GM23338 (cell line): Measurements from ENCODE around the gene MARVELD2. TPM values are rescaled to one million over a fixed set of nuclear protein-coding genes. Genes with fewer than 3 reads are reported as not detected.

Experiments used
- ATAC-seq: fragments of 200-7000 bp; cut with Tn5 transposase; 3 replicates; pipeline ENCODE4 v1.9.1; 2020
- DNase-seq: peaks from one replicate; pipeline ENCODE4 v3.0.0-alpha.2; 2015; ENCODE audit warnings: low spot score
- H2AFZ ChIP-seq: fragments of 200-600 bp; sonication (generic); 2 replicates; pipeline ENCODE4 v1.8.0; 2016; ENCODE audit warnings: antibody characterized with exemption, mild to moderate bottlenecking, moderate library complexity
- H3F3A ChIP-seq: fragments of 200-600 bp; sonication (generic); replicated peaks from 2 replicates; pipeline ENCODE4 v1.8.0; 2017; ENCODE audit warnings: antibody characterized with exemption, mixed run types, low read depth
- H3K27ac ChIP-seq: fragments of 200-600 bp; sonication (generic); 2 replicates; pipeline ENCODE4 v1.6.1; 2016; ENCODE audit warnings: low read depth
- H3K27me3 ChIP-seq: fragments of 200-600 bp; sonication (generic); 2 replicates; pipeline ENCODE4 v1.8.0; 2016; ENCODE audit warnings: mild to moderate bottlenecking, mixed run types, moderate library complexity; ENCODE audit not compliant: insufficient read depth
- H3K36me3 ChIP-seq: fragments of 200-600 bp; sonication (generic); 2 replicates; pipeline ENCODE4 v1.8.0; 2016; ENCODE audit warnings: mild to moderate bottlenecking; ENCODE audit not compliant: insufficient read depth
- H3K4me1 ChIP-seq: fragments of 200-600 bp; sonication (generic); 2 replicates; pipeline ENCODE4 v1.8.0; 2016; ENCODE audit warnings: mild to moderate bottlenecking, moderate library complexity; ENCODE audit not compliant: insufficient read depth
- H3K4me2 ChIP-seq: fragments of 200-600 bp; sonication (generic); 2 replicates; pipeline ENCODE4 v1.7.1; 2017; ENCODE audit warnings: mixed run types
- H3K4me3 ChIP-seq: fragments of 200-600 bp; sonication (generic); 2 replicates; pipeline ENCODE4 v1.6.1; 2016; ENCODE audit warnings: mixed run types
- H3K79me2 ChIP-seq: fragments of 200-600 bp; sonication (generic); replicated peaks from 2 replicates; pipeline ENCODE4 v1.8.0; 2017; ENCODE audit warnings: mild to moderate bottlenecking; ENCODE audit not compliant: insufficient read depth
- H3K9me2 ChIP-seq: fragments of 200-600 bp; sonication (generic); 2 replicates; pipeline ENCODE4 v1.8.0; 2017; ENCODE audit not compliant: insufficient read depth
- H4K20me1 ChIP-seq: fragments of 200-600 bp; sonication (generic); replicated peaks from 2 replicates; pipeline ENCODE4 v1.8.0; 2017; ENCODE audit warnings: mild to moderate bottlenecking; ENCODE audit not compliant: insufficient read depth
- H3K27ac Mint-ChIP-seq: 2 replicates; pipeline ENCODE4 v1.8.0; 2020; ENCODE audit warnings: inconsistent platforms, mild to moderate bottlenecking, moderate library complexity, mixed read lengths
- H3K27me3 Mint-ChIP-seq: 3 replicates; pipeline ENCODE4 v1.8.0; 2022; ENCODE audit warnings: low read depth, mild to moderate bottlenecking, moderate library complexity, mixed read lengths, inconsistent platforms; ENCODE audit not compliant: insufficient read depth, poor library complexity
- H3K36me3 Mint-ChIP-seq: 3 replicates; pipeline ENCODE4 v1.8.0; 2021; ENCODE audit warnings: low read depth, mild to moderate bottlenecking, inconsistent platforms, moderate library complexity, mixed read lengths
- H3K4me1 Mint-ChIP-seq: 3 replicates; pipeline ENCODE4 v1.8.0; 2020; ENCODE audit warnings: mild to moderate bottlenecking, inconsistent platforms, mixed read lengths
- H3K4me3 Mint-ChIP-seq: 3 replicates; pipeline ENCODE4 v1.8.0; 2021; ENCODE audit warnings: moderate library complexity, mild to moderate bottlenecking, inconsistent platforms, mixed read lengths
- H3K9me3 Mint-ChIP-seq: 3 replicates; pipeline ENCODE4 v1.8.0; 2020; ENCODE audit warnings: moderate library complexity, mild to moderate bottlenecking, inconsistent platforms, mixed read lengths
- CREB1 ChIP-seq: fragments of 250-450 bp; sonication (Bioruptor Pico); IDR thresholded peaks from 2 replicates; pipeline ENCODE4 v1.5.0; 2020; ENCODE audit warnings: low read depth, mild to moderate bottlenecking, moderate library complexity
- EZH2 ChIP-seq: fragments of 200-600 bp; sonication (generic); IDR thresholded peaks from one replicate; pipeline ENCODE4 v1.8.0; 2017; ENCODE audit warnings: antibody characterized with exemption, mild to moderate bottlenecking, low read depth; ENCODE audit not compliant: unreplicated experiment
- EZH2phosphoT487 ChIP-seq: fragments of 200-600 bp; sonication (generic); IDR thresholded peaks from one replicate; pipeline ENCODE4 v1.8.1; 2018; ENCODE audit warnings: antibody characterized with exemption; ENCODE audit not compliant: unreplicated experiment
- JUNB ChIP-seq: IDR thresholded peaks from one replicate; pipeline ENCODE4 v1.6.1; 2016; ENCODE audit warnings: antibody characterized with exemption; ENCODE audit not compliant: unreplicated experiment
- NANOG ChIP-seq: IDR thresholded peaks from 2 replicates; pipeline ENCODE4 v1.6.1; 2016; ENCODE audit warnings: antibody characterized with exemption, borderline replicate concordance
- STAT1 ChIP-seq: IDR thresholded peaks from one replicate; pipeline ENCODE4 v1.6.1; 2016; ENCODE audit warnings: antibody characterized with exemption; ENCODE audit not compliant: unreplicated experiment
- ZNF114 ChIP-seq: fragments of 250-450 bp; sonication (Bioruptor Pico); IDR thresholded peaks from 2 replicates; pipeline ENCODE4 v1.5.0; 2020; ENCODE audit warnings: mild to moderate bottlenecking, moderate library complexity
- ZNF331 ChIP-seq: fragments of 250-450 bp; sonication (Bioruptor Pico); IDR thresholded peaks from 2 replicates; pipeline ENCODE4 v1.5.0; 2020; ENCODE audit warnings: low read depth, mild to moderate bottlenecking, moderate library complexity
- polyA plus RNA-seq: library from polyadenylated mRNA; unstranded; fragments of >200 nt; fragmentation: Nextera tagmentation; extraction: Ambion mirVana; gene quantifications from 2 replicates; pipeline ENCODE4 v1.2.1, GENCODE V29; 2016
- total RNA-seq: library from RNA; depleted of rRNA; stranded (reverse); fragments of >200 nt; shearing (Covaris generic); gene quantifications from 2 replicates; pipeline ENCODE4 v1.2.3, GENCODE V29; 2014
- TF ChIP-seq, protein P1 (sequence below): IDR thresholded peaks from 2 replicates; pipeline ENCODE4 v1.6.1; 2016; ENCODE audit warnings: antibody characterized with exemption
- TF ChIP-seq, protein P2 (sequence below), 2 experiments: fragments of 200-600 bp in 1 of 2; sonication (generic) in 1 of 2; conservative IDR thresholded peaks; 2 replicates each; pipeline versions ENCODE4 v1.5.1 to v1.6.1; 2016 to 2017; ENCODE audit warnings: antibody characterized with exemption in 2 of 2, low read depth in 2 of 2, mild to moderate bottlenecking in 2 of 2, moderate library complexity in 1 of 2
- TF ChIP-seq, protein P3 (sequence below): IDR thresholded peaks from one replicate; pipeline ENCODE4 v1.6.1; 2018; ENCODE audit warnings: antibody characterized with exemption; ENCODE audit not compliant: unreplicated experiment

MARVELD2 gene
- total and polyA plus RNA-seq, 2 experiments from 2014 or later = 10.0 to 24.1 TPM

DNA sequence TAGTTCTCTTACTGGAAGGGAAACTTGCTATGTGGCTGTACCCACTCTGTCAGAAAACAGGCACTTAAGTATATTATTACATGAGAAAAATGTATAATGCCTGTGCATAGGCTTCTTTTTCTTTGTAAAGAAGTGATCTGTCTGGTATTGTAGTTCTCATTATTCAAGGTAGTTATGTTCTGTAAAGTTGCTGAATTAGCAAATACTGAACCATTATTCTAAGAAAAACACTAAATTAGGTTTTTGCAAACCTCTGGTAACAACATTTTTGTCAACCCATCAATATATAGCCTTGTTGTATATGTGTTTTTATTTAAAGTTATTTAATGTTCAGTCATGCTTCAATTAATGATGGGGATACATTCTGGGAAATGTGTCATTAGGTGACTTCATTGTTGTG, 36.5 kb upstream of the MARVELD2 start:
- H3K4me3 Mint-ChIP-seq = no peak overlapping the region
- no peaks in the 10 kb centered on the region for H3K27me3 Mint-ChIP-seq

DNA sequence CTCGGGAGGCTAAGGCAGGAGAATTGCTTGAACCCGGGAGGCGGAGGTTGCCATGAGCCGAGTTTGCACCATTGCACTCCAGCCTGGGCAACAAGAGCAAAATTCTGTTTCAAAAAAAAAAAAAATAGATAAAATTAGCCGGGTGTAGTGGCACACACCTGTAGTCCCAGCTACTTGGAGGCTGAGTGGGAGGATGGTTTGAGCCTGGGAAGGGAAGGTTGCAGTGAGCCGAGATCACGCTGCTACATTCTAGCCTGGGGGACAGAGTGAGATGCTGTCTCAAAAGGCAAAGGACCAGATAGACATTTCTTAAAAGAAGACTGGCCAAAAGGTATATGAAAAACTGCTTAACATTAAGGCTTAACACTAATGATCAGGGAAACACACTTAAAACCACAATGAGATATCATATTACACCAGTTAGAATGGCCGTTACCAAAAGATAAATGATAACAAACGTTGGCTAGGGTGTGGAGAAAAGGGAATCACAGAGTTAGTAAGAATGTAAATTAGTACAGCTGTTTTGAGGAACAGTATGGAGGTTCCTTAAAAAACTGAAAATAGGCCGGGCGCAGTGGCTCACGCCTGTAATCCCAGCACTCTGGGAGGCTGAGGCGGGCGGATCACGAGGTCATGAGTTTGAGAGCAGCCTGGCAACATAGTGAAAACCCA, 10.1 kb upstream of the MARVELD2 start:
- Histone ChIP-seq H3K79me2 (no peaks in the 10 kb centered on the region), H3K27me3 (no peaks in the 10 kb centered on the region), H3K36me3 (peaks cover 8% of the 10 kb centered on the region; the same call in 1 of the 2 replicates), H2AFZ (no peak overlapping the region), H3K9me2 (no peaks in the 10 kb centered on the region; the same call in 1 of the 2 replicates), H3K4me1 (no peaks in the 10 kb centered on the region), H3K4me3 (no peak overlapping the region), H3K4me2 (no peak overlapping the region), H3F3A (no peaks in the 10 kb centered on the region), H3K27ac (no peak overlapping the region), H4K20me1 (no peaks in the 10 kb centered on the region; the same call in 1 of the 2 replicates)
- H3K36me3 Mint-ChIP-seq = peaks cover 40% of the 10 kb centered on the region
- ATAC-seq (no peak), DNase-seq (no peak)
- H3K9me3 Mint-ChIP-seq = no peaks in the 10 kb centered on the region
- TF ChIP-seq, protein P1, sequence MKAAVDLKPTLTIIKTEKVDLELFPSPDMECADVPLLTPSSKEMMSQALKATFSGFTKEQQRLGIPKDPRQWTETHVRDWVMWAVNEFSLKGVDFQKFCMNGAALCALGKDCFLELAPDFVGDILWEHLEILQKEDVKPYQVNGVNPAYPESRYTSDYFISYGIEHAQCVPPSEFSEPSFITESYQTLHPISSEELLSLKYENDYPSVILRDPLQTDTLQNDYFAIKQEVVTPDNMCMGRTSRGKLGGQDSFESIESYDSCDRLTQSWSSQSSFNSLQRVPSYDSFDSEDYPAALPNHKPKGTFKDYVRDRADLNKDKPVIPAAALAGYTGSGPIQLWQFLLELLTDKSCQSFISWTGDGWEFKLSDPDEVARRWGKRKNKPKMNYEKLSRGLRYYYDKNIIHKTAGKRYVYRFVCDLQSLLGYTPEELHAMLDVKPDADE = no peak
- TF ChIP-seq JUNB (no peak), EZH2phosphoT487 (no peak)
- H3K4me3 Mint-ChIP-seq = no peak overlapping the region
- no peaks in the 10 kb centered on the region for H3K27me3 Mint-ChIP-seq
- no peaks in the 10 kb centered on the region for H3K4me1 Mint-ChIP-seq
- no peak overlapping the region for H3K27ac Mint-ChIP-seq

More for the DNA sequence above, 36.5 kb upstream of the MARVELD2 start:
- TF ChIP-seq NANOG (no peak), JUNB (no peak), ZNF114 (CRISPR knock-in tag) (no peak), STAT1 (no peak)
- TF ChIP-seq, protein P2, sequence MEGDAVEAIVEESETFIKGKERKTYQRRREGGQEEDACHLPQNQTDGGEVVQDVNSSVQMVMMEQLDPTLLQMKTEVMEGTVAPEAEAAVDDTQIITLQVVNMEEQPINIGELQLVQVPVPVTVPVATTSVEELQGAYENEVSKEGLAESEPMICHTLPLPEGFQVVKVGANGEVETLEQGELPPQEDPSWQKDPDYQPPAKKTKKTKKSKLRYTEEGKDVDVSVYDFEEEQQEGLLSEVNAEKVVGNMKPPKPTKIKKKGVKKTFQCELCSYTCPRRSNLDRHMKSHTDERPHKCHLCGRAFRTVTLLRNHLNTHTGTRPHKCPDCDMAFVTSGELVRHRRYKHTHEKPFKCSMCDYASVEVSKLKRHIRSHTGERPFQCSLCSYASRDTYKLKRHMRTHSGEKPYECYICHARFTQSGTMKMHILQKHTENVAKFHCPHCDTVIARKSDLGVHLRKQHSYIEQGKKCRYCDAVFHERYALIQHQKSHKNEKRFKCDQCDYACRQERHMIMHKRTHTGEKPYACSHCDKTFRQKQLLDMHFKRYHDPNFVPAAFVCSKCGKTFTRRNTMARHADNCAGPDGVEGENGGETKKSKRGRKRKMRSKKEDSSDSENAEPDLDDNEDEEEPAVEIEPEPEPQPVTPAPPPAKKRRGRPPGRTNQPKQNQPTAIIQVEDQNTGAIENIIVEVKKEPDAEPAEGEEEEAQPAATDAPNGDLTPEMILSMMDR (conservative IDR thresholded peaks at IDR 0.05; ENCODE audit: low read depth in 2 of 2) = no peak
- ATAC-seq = no peak
- H3K36me3 Mint-ChIP-seq = peaks cover 38% of the 10 kb centered on the region
- H3K9me2 ChIP-seq = no peaks in the 10 kb centered on the region
- H3K4me1 Mint-ChIP-seq = no peaks in the 10 kb centered on the region
- H3K4me3 ChIP-seq = no peak overlapping the region
- no peaks in the 10 kb centered on the region for H3K9me3 Mint-ChIP-seq
- peaks cover 27% of the 10 kb centered on the region for H3K36me3 ChIP-seq
- no peak overlapping the region for H2AFZ ChIP-seq
- H3K27ac Mint-ChIP-seq = no peak overlapping the region
- no peaks in the 10 kb centered on the region for H4K20me1 ChIP-seq
- no peaks in the 10 kb centered on the region for H3K27me3 ChIP-seq
- no peak for DNase-seq
- no peak overlapping the region for H3K4me2 ChIP-seq
- no peaks in the 10 kb centered on the region for H3K79me2 ChIP-seq
- H3K27ac ChIP-seq = no peak overlapping the region
- H3K4me1 ChIP-seq = no peaks in the 10 kb centered on the region
- 0 out of 2 replicates have a peak, but pooled peaks cover 9% of the 10 kb centered on the region for H3F3A ChIP-seq

DNA sequence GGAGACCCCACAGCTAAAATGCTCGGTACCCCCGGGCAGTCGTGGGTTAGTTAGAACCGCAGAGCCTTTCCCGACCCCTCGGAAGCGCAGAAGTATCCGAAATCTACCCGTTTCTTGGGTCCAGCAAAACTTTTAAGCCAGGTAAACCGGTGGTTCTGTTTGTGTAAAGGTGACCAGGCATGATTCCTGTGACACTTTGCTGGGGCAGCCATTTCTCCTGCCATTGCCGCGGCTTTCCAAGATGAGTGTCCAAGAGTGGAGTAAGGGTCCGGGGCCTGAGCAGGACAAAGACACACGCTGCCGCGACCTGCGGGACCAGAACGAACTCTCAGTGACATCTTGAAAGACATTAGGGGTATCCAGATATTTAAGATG, 655 bp downstream of the MARVELD2 start:
- H3K36me3 Mint-ChIP-seq = peaks cover 26% of the 10 kb centered on the region
- peak overlapping the region; percentile 82 for H3K4me2 ChIP-seq
- DNase-seq (peak; percentile 51), ATAC-seq (peak; percentile 31)
- peak overlapping the region; percentile 96 for H3K27ac Mint-ChIP-seq
- peaks cover 5% of the 10 kb centered on the region for H3K36me3 ChIP-seq
- no peaks in the 10 kb centered on the region for H3K9me3 Mint-ChIP-seq
- peaks cover 3% of the 10 kb centered on the region; the same call in 1 of the 2 replicates for H4K20me1 ChIP-seq
- H3K4me1 ChIP-seq = peaks cover 11% of the 10 kb centered on the region
- peaks cover 9% of the 10 kb centered on the region for H3F3A ChIP-seq
- peaks cover 17% of the 10 kb centered on the region for H3K4me1 Mint-ChIP-seq
- H3K9me2 ChIP-seq = no peaks in the 10 kb centered on the region
- peaks cover 4% of the 10 kb centered on the region for H3K27me3 Mint-ChIP-seq
- peaks cover 5% of the 10 kb centered on the region; the same call in 1 of the 2 replicates for H3K79me2 ChIP-seq
- H3K4me3 ChIP-seq = peak overlapping the region; percentile 67
- H3K27ac ChIP-seq = peak overlapping the region; percentile 94
- H3K4me3 Mint-ChIP-seq = peak overlapping the region; percentile 95
- peak overlapping the region; percentile 93 for H2AFZ ChIP-seq
- no peaks in the 10 kb centered on the region for H3K27me3 ChIP-seq
- TF ChIP-seq, protein P3, sequence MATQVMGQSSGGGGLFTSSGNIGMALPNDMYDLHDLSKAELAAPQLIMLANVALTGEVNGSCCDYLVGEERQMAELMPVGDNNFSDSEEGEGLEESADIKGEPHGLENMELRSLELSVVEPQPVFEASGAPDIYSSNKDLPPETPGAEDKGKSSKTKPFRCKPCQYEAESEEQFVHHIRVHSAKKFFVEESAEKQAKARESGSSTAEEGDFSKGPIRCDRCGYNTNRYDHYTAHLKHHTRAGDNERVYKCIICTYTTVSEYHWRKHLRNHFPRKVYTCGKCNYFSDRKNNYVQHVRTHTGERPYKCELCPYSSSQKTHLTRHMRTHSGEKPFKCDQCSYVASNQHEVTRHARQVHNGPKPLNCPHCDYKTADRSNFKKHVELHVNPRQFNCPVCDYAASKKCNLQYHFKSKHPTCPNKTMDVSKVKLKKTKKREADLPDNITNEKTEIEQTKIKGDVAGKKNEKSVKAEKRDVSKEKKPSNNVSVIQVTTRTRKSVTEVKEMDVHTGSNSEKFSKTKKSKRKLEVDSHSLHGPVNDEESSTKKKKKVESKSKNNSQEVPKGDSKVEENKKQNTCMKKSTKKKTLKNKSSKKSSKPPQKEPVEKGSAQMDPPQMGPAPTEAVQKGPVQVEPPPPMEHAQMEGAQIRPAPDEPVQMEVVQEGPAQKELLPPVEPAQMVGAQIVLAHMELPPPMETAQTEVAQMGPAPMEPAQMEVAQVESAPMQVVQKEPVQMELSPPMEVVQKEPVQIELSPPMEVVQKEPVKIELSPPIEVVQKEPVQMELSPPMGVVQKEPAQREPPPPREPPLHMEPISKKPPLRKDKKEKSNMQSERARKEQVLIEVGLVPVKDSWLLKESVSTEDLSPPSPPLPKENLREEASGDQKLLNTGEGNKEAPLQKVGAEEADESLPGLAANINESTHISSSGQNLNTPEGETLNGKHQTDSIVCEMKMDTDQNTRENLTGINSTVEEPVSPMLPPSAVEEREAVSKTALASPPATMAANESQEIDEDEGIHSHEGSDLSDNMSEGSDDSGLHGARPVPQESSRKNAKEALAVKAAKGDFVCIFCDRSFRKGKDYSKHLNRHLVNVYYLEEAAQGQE = no peak
- TF ChIP-seq ZNF331 (no peak), CREB1 (CRISPR knock-in tag) (no peak), EZH2 (no peak)
- TF ChIP-seq, protein P2 (conservative IDR thresholded peaks at IDR 0.05; ENCODE audit: low read depth in 2 of 2) = no peak
